ENCODE results near the gene RAPGEF2. TPM values are rescaled to one million over a fixed set of nuclear protein-coding genes. Genes with fewer than 3 reads are reported as not detected.
"Not testable (repeated sequence)": the region's sequence is repeated elsewhere in the genome, so short reads cannot be mapped to it uniquely, and the experiment has no call there.

RAPGEF2 gene
- total and polyA plus RNA-seq, 2 donors (not counting 1 experiment from before 2014, with no cell fraction given), result 10.9 to 45.8 TPM

- CTCF ChIA-PET, result no interaction called here
- TF ChIP-seq EZH2 (IDR thresholded peaks at IDR 0.05; ENCODE audit: borderline replicate concordance, insufficient read depth, low read depth, low read length, poor library complexity, severe bottlenecking), result no peak
- no peak for TF ChIP-seq CTCF (IDR thresholded peaks at IDR 0.05)
- H3K4me2 ChIP-seq (replicated peaks; ENCODE audit: low read depth, low read length, poor library complexity, severe bottlenecking), result no peak overlapping the region
- intact Hi-C loops (cut with micrococcal nuclease), result no loop called here
- no CpG with 5 or more reads among the region's 5 CpGs for WGBS (ENCODE audit: insufficient coverage)
- H2AFZ ChIP-seq (ENCODE audit: insufficient read depth, low read depth, low read length, poor library complexity, severe bottlenecking), result no peak overlapping the region
- no peaks in the 10 kb centered on the region for H3K4me1 ChIP-seq (ENCODE audit: control insufficient read depth in 2 of 2, insufficient read depth in 2 of 2, low read length in 2 of 2)
- no peak for DNase-seq
- no peaks in the 10 kb centered on the region for H3K79me2 ChIP-seq (ENCODE audit: control insufficient read depth, insufficient read depth, low read length)
- POLR2A ChIA-PET, result no interaction called here
- Mint-ChIP-seq H3K9me3 (ENCODE audit: insufficient read depth) (no peaks in the 10 kb centered on the region), H3K4me1 (no peaks in the 10 kb centered on the region), H3K4me3 (no peak overlapping the region), H3K27me3 (no peaks in the 10 kb centered on the region), H3K27ac (no peak overlapping the region)
- no peak overlapping the region for H3K4me3 ChIP-seq (ENCODE audit: control extremely low read depth in 1 of 5, extremely low read depth in 1 of 5, insufficient read depth in 1 of 5, low read depth in 2 of 5, low read length in 4 of 5)
- ATAC-seq (ENCODE audit: low read depth), result no peak
- peaks cover 0 to 10% (median 0%) of the 10 kb centered on the region in 3 donors for H3K9me3 ChIP-seq (ENCODE audit: control extremely low read depth in 1 of 3, control insufficient read depth in 2 of 3, insufficient read depth in 1 of 3, low read length in 2 of 3)
- no peaks in the 10 kb centered on the region for H4K20me1 ChIP-seq (ENCODE audit: control insufficient read depth, insufficient read depth, low read length, poor library complexity, severe bottlenecking)
- H3K27me3 ChIP-seq (replicated peaks in 1 of 4; ENCODE audit: control extremely low read depth in 1 of 4, control insufficient read depth in 3 of 4, insufficient read depth in 4 of 4, low read length in 3 of 4), result peaks cover 0 to under 1% (median 0%) of the 10 kb centered on the region in 4 experiments
- no peak overlapping the region for H3K27ac ChIP-seq (ENCODE audit: low read length in 2 of 2)
- no peak overlapping the region for H3K9ac ChIP-seq (ENCODE audit: low read length)
- no peaks in the 10 kb centered on the region for H3K36me3 ChIP-seq (replicated peaks in 1 of 2; ENCODE audit: control extremely low read depth in 1 of 2, control insufficient read depth in 1 of 2, extremely low read depth in 1 of 2, insufficient read depth in 2 of 2, low read length in 1 of 2)
Observed at GRCh38 chr4:159376289-159376688, 273.4 kb downstream of the RAPGEF2 start.

GRCh38 chr4:159378056-159378616 lies 275.3 kb downstream of the RAPGEF2 start:
- H2AFZ ChIP-seq (ENCODE audit: insufficient read depth, low read depth, low read length, poor library complexity, severe bottlenecking), result no peak overlapping the region
- peaks cover 0 to 10% (median 0%) of the 10 kb centered on the region in 3 donors for H3K9me3 ChIP-seq (ENCODE audit: control extremely low read depth in 1 of 3, control insufficient read depth in 2 of 3, insufficient read depth in 1 of 3, low read length in 2 of 3)
- no peak for ATAC-seq (ENCODE audit: low read depth)
- TF ChIP-seq EZH2 (IDR thresholded peaks at IDR 0.05; ENCODE audit: borderline replicate concordance, insufficient read depth, low read depth, low read length, poor library complexity, severe bottlenecking) (no peak), CTCF (IDR thresholded peaks at IDR 0.05) (no peak)
- peaks cover 0 to 3% (median 0%) of the 10 kb centered on the region in 4 experiments for H3K27me3 ChIP-seq (replicated peaks in 1 of 4; ENCODE audit: control extremely low read depth in 1 of 4, control insufficient read depth in 3 of 4, insufficient read depth in 4 of 4, low read length in 3 of 4)
- H3K4me3 Mint-ChIP-seq, result no peak overlapping the region
- no peaks in the 10 kb centered on the region for H3K9me3 Mint-ChIP-seq (ENCODE audit: insufficient read depth)
- no peak overlapping the region for H3K4me2 ChIP-seq (replicated peaks; ENCODE audit: low read depth, low read length, poor library complexity, severe bottlenecking)
- 98% methylated on average over 28 of the region's 28 CpGs for WGBS (ENCODE audit: insufficient coverage)
- no peak overlapping the region for H3K27ac ChIP-seq (ENCODE audit: low read length in 2 of 2)
- ChIA-PET POLR2A (no interaction called here), CTCF (no interaction called here)
- H3K79me2 ChIP-seq (ENCODE audit: control insufficient read depth, insufficient read depth, low read length), result no peaks in the 10 kb centered on the region
- intact Hi-C loops (cut with micrococcal nuclease), result no loop called here
- H3K4me3 ChIP-seq (ENCODE audit: control extremely low read depth in 1 of 5, extremely low read depth in 1 of 5, insufficient read depth in 1 of 5, low read depth in 2 of 5, low read length in 4 of 5), result no peak overlapping the region
- DNase-seq, result no peak
- H3K4me1 Mint-ChIP-seq, result no peaks in the 10 kb centered on the region
- H3K27ac Mint-ChIP-seq, result no peak overlapping the region
- no peaks in the 10 kb centered on the region for H4K20me1 ChIP-seq (ENCODE audit: control insufficient read depth, insufficient read depth, low read length, poor library complexity, severe bottlenecking)
- H3K9ac ChIP-seq (ENCODE audit: low read length), result no peak overlapping the region
- H3K4me1 ChIP-seq (ENCODE audit: control insufficient read depth in 2 of 2, insufficient read depth in 2 of 2, low read length in 2 of 2), result no peaks in the 10 kb centered on the region
- no peaks in the 10 kb centered on the region for H3K27me3 Mint-ChIP-seq
- no peaks in the 10 kb centered on the region for H3K36me3 ChIP-seq (replicated peaks in 1 of 2; ENCODE audit: control extremely low read depth in 1 of 2, control insufficient read depth in 1 of 2, extremely low read depth in 1 of 2, insufficient read depth in 2 of 2, low read length in 1 of 2)

GRCh38 chr4:159379064-159379463 lies 276.2 kb downstream of the RAPGEF2 start:
- H3K79me2 ChIP-seq (ENCODE audit: control insufficient read depth, insufficient read depth, low read length); DNase-seq; H3K27ac ChIP-seq (ENCODE audit: low read length in 2 of 2); H3K9ac ChIP-seq (ENCODE audit: low read length); H3K4me3 Mint-ChIP-seq; H4K20me1 ChIP-seq (ENCODE audit: control insufficient read depth, insufficient read depth, low read length, poor library complexity, severe bottlenecking); H3K9me3 Mint-ChIP-seq (ENCODE audit: insufficient read depth); H3K27ac Mint-ChIP-seq; H3K4me1 ChIP-seq (ENCODE audit: control insufficient read depth in 2 of 2, insufficient read depth in 2 of 2, low read length in 2 of 2); CTCF ChIA-PET; H3K4me1 Mint-ChIP-seq; H3K36me3 ChIP-seq (replicated peaks in 1 of 2; ENCODE audit: control extremely low read depth in 1 of 2, control insufficient read depth in 1 of 2, extremely low read depth in 1 of 2, insufficient read depth in 2 of 2, low read length in 1 of 2); H2AFZ ChIP-seq (ENCODE audit: insufficient read depth, low read depth, low read length, poor library complexity, severe bottlenecking); H3K27me3 Mint-ChIP-seq; ATAC-seq (ENCODE audit: low read depth); H3K27me3 ChIP-seq (replicated peaks in 1 of 4; ENCODE audit: control extremely low read depth in 1 of 4, control insufficient read depth in 3 of 4, insufficient read depth in 4 of 4, low read length in 3 of 4); H3K4me2 ChIP-seq (replicated peaks; ENCODE audit: low read depth, low read length, poor library complexity, severe bottlenecking); H3K4me3 ChIP-seq (ENCODE audit: control extremely low read depth in 1 of 5, extremely low read depth in 1 of 5, insufficient read depth in 1 of 5, low read depth in 2 of 5, low read length in 4 of 5); intact Hi-C loops (cut with micrococcal nuclease); POLR2A ChIA-PET: not testable (repeated sequence)
- peaks cover 0 to 10% (median 0%) of the 10 kb centered on the region in 3 donors for H3K9me3 ChIP-seq (ENCODE audit: control extremely low read depth in 1 of 3, control insufficient read depth in 2 of 3, insufficient read depth in 1 of 3, low read length in 2 of 3)
- WGBS (ENCODE audit: insufficient coverage), result 85% methylated on average over 10 of the region's 10 CpGs

All from B cell (primary cell).